K562 (cell line): Measurements from ENCODE around the gene LSM6.

ENCODE experiments used
- CEBPB ChIP-seq: fragments of 450-650 bp; IDR thresholded peaks from 2 replicates; pipeline ENCODE4 v1.6.1; 2016; ENCODE audit warnings: missing genetic modification characterization, missing compliant biosample characterization
- RCOR1 ChIP-seq, 2 experiments: IDR thresholded peaks; 2 replicates each; pipeline ENCODE4 v1.6.1; 2012; ENCODE audit warnings: low read depth in 2 of 2, low read length in 2 of 2, borderline replicate concordance in 1 of 2, improper control_type of control experiment in 1 of 2
- REST ChIP-seq, 2 experiments: fragments of 450-650 bp; formaldehyde crosslinking in 1 of 2; IDR thresholded peaks; 2 replicates each; pipeline versions ENCODE4 v1.4.0 to v1.6.1; 2014 to 2020; ENCODE audit warnings: mild to moderate bottlenecking in 2 of 2, borderline replicate concordance in 1 of 2, low read depth in 1 of 2
- ZBTB33 ChIP-seq: sonication (generic); formaldehyde crosslinking; IDR thresholded peaks from 2 replicates; pipeline ENCODE4 v1.8.1; 2023; ENCODE audit warnings: mild to moderate bottlenecking, missing genetic modification reagents
- ZNF175 ChIP-seq: fragments of 200-800 bp; sonication (Bioruptor generic); IDR thresholded peaks from 2 replicates; pipeline ENCODE4 v1.6.1; 2016; ENCODE audit warnings: low read depth, mild to moderate bottlenecking, missing genetic modification characterization, missing compliant biosample characterization
- ZNF407 ChIP-seq: fragments of 450-650 bp; IDR thresholded peaks from 2 replicates; pipeline ENCODE4 v1.6.1; 2016; ENCODE audit warnings: low read depth

GRCh38 chr4:146165840-146166239 lies 9.7 kb upstream of the LSM6 start:
- TF ChIP-seq ZBTB33 (CRISPR knock-in tag) (no peak), CEBPB (tag) (no peak), RCOR1 (IDR thresholded peaks at IDR 0.05; ENCODE audit: borderline replicate concordance in 1 of 2, low read depth in 2 of 2, low read length in 2 of 2) (no peak), ZNF407 (no peak), ZNF175 (no peak), REST (IDR thresholded peaks at IDR 0.05; ENCODE audit: borderline replicate concordance) (no peak), REST (CRISPR knock-in tag; IDR thresholded peaks at IDR 0.05; ENCODE audit: low read depth) (no peak)
